UCSD-AML1 (cell line): ENCODE measurements around the gene SCAI.
"Not testable (repeated sequence)": the region's sequence is repeated elsewhere in the genome, so short reads cannot be mapped to it uniquely, and the experiment has no call there.

Source experiments
- DNase-seq: peaks from one replicate; lab custom pipeline; 2025; ENCODE audit not compliant: unreplicated experiment; lab: John Stamatoyannopoulos, UW

SCAI gene

DNA sequence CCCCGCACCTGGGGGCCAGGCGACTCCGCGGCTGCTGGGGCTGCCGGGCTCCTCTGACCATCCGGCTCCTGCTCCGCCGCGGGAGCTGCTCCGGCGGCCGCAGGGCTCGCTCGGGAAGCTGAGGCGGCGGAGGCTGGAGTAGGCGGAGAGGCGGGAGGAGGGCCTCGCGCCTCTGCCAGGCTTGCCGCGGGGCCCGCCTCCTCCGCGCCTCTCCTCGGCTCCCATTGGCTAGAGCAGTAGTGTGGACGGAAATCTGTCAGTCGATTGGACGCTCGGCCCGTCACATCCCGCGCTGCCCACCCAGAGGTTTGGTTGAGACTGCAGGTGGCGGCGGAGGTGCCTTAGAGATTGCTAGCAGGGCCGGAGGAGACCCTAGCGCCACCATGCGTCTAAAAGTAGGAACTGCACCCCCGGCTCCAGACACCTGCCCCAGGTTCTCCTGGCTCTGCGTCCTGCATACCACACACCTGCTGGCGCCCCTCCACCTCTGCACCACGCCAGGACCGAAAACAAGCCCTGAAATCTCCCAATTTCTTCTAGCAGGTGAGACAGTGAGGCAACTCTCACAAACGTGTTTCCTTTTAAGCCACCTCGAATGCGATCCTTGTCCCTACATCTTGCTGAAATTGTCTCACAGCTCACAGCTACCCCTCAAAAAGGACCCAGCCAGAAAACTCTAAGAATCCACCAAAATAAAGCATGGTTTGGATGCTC, at the start of gene SCAI:
SCAI (minus strand) TSS at position 152 of the 714 bp plus-strand sequence; CDS start at position 61, 91 bp downstream.
- peak; percentile 98 for DNase-seq

DNA sequence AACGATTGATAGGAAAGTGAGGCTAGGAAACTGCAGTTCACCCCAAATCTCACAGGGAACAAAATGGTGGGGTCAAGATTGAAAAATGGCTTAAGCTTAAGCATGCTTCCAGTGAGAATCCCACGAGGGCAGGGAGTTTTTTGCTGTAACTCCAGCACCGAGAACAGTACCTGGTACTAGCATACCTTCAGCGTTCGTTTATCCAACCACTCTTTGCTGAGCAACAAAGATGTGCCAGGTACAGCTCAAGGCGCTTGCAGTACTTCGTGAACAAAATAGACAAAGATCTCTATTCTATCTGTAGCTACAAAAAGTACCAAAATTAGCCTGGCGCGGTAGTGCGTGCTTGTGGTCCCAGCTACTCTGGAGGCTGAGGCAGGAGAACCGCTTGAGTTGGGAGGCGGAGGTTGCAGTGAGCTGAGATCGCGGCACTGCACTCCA, 47.1 kb upstream of the SCAI start:
- DNase-seq: no peak

DNA sequence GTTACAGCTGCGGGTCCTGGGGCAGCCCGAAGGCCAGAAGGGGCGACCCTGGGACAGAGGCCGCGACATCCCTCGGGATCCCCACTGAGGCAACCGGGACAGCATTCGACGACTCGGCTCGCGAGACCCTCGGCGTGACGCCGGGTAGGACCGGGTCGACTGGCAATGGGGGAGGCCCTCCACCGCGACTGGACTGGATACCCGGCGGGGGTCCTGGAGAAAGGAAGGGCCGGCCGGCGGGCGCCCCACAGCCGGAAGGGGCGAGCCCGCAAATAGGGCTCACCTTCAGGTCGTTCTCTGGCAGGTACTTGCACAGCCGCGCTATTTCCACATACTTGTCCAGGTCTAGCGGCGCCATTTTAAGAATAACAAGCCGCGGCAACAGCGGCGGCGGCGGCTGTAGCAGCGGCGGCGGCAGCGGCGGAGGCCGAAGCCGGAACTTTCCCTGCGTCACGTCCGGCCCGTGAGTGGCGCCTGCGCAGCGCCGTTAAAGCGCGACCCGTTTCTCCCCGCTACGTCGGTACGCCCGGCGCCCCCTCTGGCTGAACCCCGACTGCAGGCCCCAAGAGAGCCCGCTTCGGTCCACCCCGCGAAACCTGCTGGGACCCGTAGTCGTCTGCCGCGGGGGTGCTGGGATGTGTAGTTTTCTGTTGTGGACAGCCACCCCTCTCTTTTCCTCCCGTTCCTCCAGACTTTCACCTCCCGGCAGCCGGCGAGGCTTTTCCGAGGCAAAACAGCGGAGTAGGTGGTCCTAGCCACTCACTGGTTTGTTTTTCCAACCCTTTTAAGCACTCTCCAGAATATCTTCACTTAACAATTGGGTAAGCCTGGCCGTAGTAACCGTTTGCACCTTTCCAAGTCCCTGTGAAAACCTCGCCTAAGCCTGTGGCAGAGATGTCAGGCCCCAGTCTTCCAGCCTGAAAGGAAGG, 46.3 kb upstream of the SCAI start, which contains the start of gene PPP6C:
PPP6C (minus strand) TSS at position 443 of the 929 bp plus-strand sequence; CDS start at position 358, 85 bp downstream.
- DNase-seq: peak; percentile 98

DNA sequence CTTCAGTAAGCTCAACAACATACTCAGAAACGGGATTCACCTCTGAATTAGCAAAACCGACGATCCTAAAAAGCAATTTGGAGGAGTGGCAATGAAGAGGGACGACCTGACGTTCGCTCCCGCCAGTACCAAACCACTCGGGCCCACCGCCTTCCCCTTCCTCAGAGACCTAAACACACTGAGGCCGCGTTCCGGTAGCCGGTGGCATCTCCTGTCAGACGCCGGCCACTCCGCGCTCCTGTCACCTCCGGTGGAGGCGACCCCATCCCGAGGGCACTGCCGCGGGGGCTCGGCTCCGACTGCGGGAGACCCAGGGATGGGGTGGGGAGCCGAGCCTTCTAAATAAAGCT, 45.7 kb upstream of the SCAI start:
- DNase-seq: peak; percentile 51

DNA sequence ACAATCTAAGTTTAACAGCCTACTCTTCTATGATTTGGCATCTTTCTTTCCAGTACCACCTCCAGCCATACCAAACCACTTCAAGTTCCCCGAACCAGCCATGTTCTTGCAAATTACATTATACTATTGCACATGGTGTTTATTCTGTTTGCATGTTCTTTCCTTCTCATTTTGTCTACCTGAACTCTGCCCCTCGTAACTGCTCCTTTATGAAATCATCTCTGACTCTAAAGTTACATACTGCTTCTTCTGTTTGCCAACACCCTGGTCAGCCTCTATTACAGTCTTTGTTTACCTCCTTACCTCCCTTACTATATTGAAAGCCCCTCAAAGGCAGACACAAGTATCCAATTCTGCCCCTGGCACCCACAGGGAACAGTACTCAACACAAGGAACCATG, 40.2 kb upstream of the SCAI start:
- DNase-seq: no peak

DNA sequence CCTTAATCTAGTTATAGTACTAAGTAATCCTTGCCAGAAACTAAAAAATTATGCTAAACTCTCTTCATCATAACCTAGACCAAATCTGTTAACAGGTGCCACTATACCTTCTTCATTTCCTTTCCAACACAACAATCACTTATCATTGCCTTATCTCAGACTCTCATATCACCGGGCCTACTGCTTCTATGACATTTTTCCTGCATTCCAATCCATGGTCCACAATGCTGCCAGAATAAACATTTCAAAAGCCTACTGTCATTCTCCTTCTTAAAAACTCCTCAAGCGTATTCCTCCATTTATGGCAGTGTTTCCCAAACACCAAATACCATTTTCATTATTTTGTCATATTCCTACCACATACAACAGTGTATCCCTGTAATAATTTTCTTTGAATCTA, 39.7 kb upstream of the SCAI start:
- DNase-seq: no peak

DNA sequence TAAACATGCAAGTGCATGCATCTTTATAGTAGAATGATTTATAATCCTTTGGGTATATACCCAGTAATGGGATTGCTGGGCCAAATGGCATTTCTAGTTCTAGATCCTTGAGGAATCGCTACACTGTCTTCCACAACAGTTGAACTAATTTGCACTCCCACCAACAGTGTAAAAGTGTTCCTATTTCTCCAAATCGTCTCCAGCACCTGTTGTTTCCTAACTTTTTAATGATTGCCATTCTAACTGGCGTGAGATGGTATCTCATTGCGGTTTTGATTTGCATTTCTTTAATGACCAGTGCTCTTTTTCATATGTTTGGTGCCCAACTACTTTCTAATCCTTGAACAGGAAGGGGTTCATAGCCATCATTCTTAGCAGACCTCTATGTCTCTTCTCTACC, 38.4 kb upstream of the SCAI start:
- DNase-seq: not testable (repeated sequence)

DNA sequence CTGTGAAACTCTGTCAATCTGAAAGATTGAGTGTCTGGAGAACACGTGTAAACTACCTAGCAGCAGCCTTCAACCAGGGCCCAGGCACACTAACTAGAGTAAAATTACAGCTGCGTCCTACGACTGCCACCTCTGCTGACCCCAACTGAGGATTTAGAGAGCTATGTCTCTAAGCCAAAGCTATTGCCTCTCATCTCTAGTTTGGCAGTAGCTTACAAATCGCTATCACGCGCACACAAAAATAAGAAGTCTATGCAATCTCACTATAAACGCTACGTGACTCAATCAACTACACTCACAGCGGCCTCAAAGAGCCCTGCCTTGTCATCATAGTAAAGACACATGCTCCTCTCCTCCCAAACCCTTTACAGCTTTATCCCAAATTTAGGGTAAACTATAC, 37.5 kb upstream of the SCAI start:
- DNase-seq: no peak

DNA sequence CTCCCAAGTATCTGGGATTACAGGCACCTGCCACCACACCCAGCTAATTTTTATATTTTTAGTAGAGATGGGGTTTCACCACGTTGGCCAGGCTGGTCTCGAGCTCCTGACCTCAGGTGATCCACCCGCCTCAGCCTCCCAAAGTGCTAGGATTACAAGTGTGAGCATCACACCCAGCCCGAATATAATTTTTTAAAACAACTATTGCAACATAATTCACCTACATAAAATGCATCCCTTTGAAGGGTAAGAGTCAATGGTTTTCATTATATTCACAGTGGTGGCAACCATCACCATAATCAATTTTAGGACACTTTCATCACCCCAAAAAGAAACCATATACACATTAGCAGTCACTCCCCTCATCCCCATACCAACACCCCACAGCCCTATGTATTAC, 36.4 kb upstream of the SCAI start:
- DNase-seq: not testable (repeated sequence)

DNA sequence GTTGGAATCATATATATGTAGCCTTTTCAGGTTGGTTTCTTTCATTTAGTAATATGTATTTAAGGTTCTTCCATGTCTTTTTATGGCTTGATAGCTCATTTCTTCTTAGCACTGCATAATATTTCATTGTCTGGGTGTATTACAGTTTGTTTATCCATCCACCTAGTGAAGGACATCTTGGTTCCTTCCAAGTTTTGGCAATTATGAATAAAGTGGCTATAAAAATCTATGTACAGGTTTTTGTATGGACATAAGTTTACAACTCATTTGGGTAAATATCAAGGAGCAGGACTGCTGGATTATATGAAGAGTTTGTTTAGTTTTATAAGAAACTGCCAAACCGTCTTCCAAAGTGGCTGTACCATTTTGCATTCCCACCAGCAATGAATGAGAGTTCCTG, 34.6 kb upstream of the SCAI start:
- no peak for DNase-seq

DNA sequence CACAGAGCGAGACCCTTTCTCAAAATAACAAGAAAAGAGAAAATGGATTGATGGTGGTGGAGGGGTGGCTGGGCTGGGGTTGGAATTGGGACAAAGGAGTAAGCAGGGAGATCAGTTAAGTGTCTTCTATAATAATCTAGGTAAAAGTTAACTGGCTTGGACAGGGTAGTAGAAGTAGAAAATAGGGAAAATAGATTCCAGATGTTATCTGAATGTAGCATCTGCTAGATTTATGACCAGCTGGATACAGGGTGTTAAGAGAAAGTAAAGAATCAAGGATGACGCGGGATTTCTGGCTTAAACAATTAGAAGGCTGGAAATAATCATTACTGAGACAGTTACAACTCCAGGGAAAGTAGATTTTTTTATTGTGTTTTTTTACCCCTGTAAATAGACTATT, 33.3 kb upstream of the SCAI start:
- DNase-seq: no peak

DNA sequence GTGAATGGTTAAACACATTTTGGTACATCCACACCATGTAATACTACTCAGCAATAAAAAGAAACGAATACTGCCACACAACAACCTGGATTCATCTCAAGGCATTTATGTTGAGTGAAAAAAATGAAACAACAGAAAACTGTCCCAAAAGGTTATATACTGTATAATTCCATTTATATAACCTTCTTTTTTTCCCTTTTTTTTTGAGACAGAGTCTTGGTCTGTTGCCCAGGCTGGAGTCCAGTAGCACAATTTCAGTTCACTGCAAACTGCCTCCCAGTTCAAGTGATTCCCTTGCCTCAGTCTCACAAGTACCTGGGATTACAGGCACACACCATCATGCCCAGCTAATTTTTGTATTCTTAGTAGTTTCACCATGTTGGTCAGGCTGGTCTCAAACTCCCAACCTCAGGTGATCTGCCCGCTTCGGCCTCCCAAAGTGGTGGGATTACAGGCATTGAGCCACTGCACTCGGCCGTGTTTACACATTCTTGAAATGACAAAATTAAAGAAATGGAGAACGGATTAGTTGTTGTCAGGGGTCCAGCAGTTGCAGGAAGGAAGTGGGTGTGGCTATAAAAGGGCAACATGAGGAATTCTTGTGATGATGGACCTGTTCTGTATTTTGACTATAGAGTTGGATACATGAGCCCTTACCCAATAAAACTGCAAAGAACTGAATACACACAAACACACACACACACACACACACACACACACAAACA, 28.9 kb upstream of the SCAI start:
- no peak for DNase-seq

DNA sequence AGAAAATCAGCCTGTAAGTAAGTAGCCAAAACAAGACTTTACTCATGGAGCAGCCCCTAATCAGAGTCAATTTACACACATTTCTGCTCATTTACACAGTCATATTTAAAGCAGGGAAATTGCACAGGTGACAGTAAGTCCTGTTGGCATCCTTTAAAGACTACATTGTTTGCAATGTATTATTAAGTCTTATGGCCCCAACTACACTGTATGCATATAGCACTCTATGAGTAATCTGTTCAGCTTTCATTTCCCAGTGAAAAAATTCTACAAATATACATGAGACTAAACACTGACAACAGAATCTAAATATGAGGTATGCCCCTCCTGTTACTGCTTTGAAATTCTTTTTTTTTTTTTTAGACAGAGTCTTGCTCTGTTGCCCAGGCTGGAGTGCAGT, 26.6 kb upstream of the SCAI start:
- no peak for DNase-seq

DNA sequence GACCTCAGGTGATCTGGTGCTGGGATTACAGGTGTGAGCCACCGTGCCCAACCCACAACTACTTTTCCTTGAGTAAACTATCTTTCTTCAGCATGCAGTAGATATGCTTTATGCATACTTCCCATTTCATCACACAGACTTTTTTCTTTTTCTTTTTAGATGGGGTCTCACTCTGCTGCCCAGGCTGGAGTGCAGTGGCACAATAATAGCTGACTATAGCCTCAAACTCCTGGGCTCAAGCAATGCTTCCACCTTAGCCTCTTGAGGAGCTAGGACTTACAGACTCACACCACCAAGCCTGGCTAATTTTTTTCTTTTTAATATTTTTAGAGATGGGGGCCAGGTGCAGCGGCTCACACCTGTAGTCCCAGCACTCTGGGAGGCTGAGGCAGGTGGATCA, 23.4 kb upstream of the SCAI start:
- DNase-seq: no peak

DNA sequence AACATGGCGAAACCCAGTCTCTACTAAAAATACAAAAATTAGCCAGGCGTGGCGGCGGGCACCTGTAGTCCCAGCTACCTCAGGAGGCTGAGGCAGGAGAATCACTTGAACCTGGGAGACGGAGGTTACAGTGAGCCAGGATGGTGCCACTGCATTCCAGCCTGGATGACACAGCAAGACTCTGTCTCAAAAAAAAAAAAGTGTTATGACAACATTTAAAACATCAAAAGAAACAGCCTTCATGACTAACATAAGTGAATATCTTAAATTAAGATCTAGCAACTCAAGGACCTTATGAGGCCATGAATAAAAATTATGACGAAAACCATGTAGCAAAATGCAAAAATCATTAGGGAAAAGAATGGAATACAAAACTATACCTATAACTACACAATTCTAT, 19.6 kb upstream of the SCAI start:
- not testable (repeated sequence) for DNase-seq

DNA sequence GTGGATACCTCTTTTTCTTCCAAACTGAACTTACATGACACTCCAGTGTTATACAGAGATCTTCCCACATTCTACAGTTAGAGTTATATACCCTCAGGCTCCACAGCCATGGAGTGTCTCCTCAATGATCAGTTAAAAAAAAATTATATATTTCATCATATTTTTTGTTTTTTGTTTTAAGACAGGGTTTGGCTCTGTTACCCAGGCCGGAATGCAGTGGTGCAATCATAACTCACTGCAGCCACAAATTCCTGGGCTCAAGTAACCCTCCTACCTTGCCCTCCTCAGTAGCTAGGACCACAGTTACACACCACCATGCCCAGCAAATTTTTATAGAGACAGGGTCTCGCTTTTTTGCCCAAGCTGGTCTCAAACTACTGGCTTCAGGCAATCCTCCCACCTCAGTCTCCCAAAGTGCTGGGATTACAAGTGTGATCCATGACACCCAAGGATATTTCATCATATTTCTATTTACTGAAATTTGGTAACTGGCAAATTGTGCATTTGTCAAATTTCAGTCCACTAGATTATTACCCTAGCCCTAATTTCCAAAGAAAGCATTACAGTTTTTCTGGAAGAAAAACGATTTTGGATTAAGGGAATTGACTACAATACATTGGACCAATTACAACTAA, 18.1 kb upstream of the SCAI start:
- no peak for DNase-seq

DNA sequence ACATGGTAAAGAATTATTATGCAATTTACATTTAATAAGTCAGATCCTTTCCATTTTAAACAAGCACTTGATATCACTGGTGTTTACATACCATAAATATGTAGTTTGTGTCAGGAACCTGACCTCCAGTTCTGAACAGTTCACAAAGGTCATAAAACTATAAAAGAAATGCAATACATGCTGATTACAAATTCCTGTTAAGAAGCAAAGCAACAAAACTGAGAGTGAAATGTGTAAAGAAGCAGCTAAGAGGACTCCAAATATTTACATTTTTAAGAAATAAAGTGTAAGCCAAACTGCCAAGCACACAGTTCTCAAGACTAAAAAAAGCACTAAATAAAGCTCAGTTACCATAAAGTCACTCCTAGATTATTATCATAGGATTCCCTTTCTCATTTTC, 17.4 kb upstream of the SCAI start:
- no peak for DNase-seq

DNA sequence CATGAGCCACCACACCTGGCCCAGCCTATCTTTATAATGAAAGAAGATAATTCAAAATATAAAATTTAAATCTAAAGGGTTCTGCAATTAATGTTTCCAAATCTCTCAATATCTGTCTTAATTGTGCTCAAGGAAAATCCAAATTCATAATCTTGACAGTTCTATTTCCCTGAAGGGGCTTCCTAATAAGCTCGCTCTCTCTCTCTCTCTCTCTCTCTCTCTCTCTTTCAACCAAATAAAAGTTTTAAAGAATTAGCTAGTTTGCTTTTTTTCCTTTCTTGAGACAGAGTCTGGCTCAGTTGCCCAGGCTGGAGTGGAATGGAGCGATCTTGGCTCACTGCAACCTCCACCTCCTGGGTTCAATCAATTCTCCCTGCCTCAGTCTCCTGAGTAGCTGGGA, 13.2 kb upstream of the SCAI start:
- no peak for DNase-seq

DNA sequence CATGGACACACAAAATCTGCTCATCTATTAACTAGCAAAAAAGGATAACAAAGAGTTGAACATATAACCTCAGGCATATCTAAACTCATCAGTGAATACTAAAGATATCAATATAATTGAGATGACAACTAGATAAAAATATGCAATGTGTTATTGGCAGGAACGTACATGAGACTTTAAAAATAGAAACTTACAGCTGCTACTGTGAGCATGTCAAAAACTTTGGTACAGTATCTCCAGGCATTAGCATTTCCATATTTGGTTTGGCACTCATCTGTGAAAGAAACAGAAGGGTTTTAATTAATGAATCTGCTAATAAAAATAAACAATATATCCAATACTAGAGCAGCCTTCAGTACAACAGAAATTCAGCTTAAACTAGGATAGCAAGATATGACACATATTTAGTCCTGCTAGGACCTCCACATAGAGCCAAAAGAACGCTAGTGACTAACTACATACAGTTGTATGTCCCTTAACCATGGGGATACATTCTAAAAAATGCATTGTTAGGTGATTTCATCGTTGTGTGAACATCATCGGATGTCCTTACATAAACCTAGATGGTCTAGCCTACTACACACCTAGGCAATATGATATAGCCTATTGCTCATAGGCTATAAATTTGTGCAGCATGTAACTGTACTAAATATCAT, 10.5 kb upstream of the SCAI start:
- DNase-seq: no peak

DNA sequence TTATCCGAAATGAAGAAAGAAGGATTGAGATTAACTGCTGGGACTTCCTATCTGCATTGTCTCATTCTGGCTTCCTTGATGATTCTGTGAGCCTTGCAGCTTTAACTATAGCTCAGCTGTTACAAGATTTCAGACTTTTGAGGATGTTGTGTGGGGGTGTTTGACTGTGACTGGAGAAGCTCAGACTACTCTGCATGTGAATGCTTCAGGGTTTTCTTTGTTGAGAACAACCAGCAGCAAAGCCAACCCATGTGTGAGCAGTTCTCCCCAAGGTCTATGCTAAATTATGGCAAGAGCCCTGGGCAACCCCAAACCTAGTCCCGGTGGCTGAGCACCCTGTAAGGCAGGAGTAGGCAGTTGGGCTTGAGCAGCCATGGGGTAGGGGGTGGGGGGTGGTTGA, 8.4 kb upstream of the SCAI start:
- no peak for DNase-seq
